Measurements from ENCODE around the gene KDSR.

The KDSR gene, protein sequence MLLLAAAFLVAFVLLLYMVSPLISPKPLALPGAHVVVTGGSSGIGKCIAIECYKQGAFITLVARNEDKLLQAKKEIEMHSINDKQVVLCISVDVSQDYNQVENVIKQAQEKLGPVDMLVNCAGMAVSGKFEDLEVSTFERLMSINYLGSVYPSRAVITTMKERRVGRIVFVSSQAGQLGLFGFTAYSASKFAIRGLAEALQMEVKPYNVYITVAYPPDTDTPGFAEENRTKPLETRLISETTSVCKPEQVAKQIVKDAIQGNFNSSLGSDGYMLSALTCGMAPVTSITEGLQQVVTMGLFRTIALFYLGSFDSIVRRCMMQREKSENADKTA

DNA sequence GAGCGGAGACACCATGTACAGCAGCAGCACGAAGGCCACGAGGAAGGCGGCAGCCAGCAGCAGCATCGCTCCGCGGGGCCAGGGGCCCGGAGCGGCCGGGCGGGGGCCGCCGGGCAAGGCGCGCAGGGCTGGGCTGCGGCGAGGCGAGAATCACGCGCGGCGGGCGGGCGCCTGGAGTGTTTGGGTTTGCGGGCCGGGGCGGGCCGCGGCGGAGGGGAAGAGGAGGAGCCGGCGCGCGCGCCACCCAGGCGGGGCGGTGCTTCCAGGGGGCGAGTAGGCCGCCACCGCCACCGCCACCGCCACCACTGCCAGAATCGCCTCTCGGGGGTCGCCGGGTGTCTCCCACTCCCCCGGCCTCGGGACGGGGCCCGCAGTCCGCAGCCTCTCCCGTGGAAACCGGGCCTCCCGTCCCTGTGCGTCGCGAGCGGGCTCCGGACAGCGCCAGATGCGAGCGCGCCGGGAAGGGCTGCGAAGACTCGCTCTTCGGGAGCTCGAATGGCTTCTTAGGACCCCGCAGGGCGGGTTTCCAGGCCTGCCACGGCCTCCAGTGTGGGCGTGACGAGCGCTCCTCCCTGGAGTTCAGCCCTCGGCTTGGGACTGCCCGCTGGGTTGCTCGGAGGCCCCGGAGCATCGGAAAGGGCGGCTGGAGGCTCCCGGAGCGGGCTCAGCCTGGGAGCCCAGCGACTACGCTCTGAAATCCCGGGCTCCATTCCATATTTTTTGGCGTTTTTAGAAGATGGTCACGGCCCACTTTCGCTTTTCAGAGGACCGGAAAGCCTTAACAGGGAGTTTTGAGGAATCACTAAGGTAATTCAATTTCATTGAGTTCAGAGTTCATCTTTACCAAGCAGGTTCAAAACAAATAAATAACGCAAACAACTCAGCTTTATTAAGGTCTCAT lies at the start of gene KDSR:
Gene KDSR, minus strand, starts transcription at position 154 of the 901 bp plus-strand sequence. Its CDS starts 88 bp downstream, at position 66.
- peak; percentile 62 to 82 (median 72) for DNase-seq

DNA sequence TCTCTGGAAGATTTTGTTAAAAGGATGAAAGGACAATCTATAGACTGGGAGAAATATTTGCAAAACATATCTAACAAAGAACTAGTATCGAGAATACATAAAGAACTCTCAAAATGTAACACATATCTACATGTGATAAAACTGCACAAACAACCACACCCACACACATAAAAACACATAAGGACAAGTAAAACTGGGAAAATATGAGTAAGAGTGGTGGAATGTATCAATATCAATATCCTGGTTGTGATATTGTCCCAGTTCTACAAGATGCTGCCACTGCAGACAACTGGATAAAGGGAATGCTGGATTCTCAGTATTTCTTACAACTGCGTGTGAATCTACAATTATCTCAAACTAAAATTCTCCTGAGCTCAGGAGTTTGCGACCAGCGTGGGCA lies 45.9 kb upstream of the KDSR start:
- DNase-seq = no peak

DNA sequence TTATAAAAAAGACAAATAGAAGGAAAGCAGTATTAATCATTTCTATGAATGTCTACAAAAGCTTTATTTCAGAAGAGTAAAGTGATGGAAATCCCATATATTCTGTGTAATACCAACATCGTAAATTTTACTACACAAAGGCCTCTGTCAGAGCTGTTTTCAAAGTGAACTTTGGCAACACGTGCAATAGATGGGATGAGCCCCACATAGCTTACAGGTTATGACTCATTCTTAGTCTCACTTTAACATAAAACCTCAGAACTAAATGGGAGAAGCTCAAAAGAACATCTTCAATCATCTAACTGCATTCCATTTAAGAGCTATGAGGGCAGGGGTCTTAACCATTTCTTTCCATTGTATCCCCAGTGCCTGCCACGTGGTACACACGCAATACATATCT lies 43.8 kb upstream of the KDSR start:
- DNase-seq = no peak

DNA sequence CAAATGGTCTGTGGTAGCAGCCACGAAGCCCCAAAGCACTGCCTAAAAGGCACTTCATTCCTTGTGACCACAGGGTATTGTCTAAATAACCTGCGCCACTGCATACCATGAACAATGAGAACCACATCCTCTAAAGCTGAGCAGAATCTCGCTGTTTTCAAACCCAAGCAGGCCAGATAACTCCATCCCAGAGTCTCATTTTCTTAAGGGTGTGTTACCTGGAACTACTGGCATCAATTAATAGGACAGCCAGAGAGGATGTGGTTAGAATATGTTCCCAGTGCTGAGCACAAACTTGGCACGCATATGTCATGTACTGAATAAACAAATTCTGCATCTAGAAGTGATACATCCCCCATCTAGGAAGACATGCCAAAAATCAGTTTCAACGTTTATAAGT lies 42.3 kb upstream of the KDSR start:
- no peak for DNase-seq

DNA sequence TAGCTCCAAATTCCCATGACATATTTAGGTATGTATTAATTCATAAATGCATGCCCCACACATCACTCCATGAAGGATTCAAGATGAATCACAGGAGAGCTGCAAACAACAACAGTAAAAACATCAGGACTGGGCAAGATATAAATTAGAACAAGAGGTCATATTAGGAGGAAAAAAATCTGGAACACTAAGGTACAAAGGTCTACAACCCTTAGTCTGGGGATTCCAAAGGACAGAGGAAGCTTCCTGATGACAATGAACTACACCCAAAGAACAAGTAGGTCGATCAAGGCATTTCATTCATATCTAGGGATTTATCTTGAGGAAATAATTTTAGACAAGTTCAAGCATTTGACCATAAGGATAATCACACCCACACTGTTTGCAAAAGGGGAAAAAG lies 40.7 kb upstream of the KDSR start:
- no peak for DNase-seq

DNA sequence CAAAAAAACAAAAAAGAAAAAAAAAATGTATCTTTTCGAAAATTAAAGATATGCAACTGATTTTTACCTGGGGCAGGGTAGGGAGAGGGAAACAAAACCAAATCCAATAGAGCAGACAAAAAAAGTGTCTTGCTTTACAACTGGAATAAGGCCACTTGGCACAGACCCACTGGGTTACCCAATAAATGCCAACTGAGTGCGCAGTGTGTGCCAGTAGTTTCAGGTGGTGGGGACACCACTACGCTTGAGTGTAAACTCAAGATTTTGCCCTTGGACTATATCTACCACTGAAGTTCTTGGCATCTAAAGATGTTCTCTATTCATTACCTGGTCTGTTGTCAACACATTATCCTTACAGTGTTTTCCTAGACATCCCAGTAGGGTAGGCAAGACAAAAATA lies 39.0 kb upstream of the KDSR start:
- no peak for DNase-seq

DNA sequence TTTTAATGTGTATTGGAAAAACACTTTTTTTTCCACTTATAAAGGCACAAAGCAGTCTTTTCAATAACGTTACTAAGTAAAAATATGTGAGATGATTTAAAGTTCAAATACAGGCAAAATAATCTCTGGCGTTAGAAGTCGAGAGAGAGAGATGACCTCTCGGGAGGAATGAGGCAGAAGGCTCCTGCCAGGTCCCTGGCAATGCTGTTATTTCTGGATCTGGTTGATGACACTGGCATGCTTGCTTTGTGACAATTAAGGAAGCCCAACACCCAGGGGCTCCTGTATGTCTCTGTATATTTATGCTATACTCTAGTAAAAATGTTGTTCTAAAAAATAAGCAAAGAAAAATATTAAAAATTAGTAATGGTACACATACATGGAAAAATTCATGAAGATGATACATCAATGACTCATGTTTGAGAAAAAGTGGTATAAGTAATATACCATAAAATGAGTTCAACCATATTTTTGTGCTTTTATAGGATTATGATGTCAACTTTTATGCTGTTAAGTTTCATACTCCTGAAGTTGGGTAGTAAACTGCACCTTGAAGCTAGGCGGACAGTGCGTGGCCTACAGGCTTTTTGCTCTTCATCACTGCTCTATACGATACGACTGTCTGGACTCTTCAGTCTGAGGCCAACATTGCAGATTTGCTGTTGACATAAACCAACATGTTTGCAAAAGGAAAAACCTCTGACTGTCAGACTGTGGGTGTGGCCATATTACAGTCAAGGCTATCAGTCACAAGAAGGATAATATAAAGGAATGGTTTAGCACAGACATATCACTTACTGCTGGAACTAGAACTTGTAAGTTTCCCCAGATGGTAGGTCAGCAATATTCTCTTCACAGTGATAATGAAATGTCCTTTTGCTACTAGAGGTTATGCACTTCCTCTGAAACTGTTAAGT lies 35.5 kb upstream of the KDSR start:
- DNase-seq = no peak

DNA sequence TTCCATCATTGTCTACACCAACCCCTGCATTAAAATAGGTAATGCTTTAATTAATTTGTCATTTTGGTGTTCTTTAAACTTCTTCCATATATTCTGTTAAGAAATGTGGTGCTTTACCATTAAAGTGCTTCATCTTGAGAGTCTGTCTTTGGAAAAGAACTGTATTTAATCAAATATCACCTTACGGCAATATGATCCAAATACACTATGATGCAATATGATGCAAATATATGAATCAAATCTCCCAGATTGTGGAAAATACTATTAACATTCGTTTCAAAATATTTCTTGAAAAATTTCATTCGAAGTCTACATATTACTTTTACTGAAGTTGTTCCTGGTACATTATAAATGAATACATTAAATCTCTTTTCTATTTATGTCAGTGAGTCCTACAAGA lies 32.3 kb upstream of the KDSR start:
- DNase-seq = no peak

DNA sequence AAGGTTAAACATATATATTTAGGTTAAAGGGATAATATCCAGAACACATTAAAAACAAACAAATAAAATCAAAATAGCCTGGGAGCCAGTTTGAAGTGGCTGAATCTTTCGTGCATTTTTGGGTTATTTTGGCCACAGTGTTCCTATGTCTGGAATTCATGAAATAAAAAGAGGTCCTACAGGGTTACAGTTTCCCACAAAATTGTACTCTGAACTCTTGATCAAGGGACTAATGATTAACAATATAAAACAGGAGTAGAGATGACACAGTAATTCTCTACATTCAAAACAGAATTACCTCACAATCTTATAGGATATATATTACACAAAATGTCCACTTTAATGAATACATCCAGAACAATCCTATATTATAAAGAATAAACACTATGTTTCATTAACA lies 30.3 kb upstream of the KDSR start:
- DNase-seq = no peak

DNA sequence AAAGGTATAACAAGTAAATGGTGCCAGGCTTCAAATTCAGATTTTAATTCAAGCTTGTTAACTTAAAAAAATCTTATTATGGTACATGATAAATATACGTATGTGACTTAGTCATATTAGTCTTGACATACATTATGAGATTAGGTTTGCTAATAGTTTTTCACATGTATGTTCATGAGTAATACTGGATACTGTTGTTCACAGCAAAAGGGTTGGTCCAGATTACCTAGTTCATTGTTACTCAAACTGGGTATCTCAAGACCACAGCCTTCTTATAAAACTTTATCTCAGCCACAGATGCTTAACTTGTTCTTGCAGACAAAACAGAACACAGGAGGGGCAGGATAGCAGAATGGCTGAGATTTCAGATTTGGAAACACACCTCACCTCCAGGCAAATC lies 28.5 kb upstream of the KDSR start:
- DNase-seq = no peak

DNA sequence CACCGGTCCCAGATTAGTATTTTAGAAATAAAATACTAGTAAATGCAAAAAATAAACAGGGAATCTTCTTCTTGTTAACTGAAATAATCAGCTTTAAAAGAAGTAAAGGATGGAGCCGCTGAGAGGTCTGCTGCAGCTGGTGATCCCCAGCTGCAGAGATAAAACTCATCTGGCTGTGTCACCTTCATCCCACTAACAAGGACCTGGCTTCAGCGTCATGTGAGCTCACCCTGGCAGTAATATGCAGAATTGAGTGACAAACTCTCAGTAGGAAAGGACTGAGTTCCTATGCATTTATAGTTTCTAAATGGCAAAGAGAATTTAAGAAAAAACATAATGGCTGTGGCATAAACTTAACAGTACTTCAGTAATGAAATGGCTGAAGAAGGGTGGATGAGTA lies 27.9 kb upstream of the KDSR start:
- DNase-seq = no peak

DNA sequence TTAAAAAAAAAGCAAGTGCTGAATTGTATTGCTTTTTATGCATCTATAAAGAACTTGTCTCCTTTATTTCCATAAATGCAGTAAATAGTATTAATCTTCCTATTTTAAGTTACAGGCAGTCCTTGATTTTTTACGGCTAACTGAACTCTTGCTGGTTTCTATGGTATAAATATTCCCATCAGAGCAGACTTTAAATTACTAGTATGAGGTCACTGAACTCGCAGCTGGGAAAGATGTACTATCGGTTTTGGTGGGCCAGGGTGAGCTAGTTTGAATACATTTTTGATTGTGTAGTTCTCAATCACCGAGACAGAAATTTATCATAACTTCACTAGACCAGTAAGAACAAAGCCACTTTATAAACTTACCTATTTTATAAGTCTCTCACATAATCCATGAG lies 20.9 kb upstream of the KDSR start:
- DNase-seq = no peak

DNA sequence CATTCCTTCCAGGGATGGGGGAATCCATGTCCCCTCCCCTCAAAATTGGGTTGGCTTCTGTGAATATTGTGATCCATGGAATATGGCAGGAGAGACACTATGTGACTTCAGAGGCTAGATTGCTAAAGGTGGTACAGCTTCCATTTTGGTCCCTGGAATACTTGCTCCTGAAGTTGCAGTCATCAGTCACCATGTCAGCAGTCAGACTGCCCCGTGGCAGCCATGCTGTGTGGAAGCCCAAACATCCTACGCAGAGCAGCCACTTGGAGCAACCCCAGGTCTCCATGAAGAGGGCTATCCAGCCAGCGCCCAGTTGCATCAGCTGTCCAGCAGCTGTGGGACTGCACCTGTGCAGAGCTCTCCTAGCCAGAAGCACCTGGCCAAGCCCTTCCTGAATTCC lies 15.8 kb upstream of the KDSR start:
- DNase-seq = no peak

DNA sequence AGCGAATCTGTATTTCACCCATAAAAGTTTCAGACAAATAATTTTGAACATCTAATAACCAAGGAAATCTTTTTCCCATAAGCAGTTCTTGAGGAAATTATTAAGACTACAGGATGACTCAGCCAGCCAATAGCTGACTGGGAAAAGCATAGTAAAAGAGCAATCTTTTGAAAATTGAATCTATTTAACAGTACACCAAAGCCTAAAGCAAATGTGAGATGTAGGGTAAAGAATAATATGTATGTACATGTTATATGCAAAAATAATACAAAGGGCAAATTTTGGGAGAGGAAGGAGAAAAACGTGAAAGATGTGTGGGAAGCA lies 12.6 kb upstream of the KDSR start:
- no peak for DNase-seq

DNA sequence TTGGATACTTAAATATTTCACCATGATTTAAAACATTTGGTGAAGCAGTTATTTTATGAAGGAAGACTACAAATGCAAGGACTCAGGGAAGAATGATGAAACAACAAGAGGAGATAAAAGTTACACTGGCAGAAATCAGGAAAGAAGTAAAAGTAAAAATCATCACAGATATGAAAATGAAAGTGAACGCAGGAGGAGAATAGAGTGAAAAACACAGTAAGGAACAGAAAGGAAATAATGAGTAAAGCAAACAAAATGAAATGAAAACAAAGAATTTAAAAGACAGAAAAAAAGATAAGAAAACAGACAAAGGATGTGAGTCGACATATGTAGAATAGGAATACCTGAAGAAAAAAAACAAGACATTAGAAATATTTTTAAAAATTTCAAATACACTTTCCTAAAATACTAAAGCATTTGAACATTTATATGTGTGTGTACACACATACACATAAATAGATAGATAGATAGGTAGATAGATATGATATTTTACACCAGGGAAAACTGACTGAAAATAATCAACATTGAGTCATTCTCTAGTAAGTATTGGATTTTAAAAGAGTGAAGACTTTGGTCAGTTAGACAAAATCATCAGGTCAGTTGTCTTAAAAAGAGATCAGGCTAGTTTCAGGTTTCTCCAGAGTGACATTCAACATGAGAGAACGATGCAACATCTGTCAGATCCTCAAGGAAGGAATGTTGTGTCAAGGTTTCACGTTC lies 12.1 kb upstream of the KDSR start:
- DNase-seq = no peak

DNA sequence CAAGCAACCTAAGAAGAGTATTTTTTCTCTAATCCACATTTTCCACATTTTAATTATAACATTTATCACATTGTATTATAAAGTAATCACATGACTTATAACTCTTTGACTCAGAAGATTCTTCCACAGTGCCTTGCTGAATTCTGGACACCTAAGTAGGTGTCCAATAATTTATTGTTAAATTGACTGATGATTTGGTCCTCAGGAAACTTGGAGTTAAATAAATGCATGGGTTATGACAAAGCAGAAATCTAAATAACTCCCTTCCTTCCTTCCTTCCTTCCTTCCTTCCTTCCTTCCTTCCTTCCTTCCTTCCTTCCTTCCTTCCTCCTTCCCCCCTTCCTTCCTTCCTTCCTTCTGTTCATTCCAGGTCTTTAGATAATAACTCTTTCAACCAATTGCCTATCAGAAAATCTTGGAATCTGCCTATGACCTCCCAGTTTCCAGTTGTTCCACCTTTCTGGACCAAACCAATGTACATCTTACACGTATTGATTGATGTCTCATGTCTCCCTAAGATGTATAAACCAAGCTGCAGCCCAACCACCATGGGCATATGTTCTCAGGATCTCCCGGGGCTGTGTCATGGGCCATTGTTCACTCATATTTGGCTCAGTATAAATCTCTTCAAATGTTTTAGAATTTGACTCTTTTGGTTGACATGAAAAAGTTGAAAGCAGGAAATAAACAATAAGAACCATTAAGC lies 10.4 kb upstream of the KDSR start:
- no peak for DNase-seq

DNA sequence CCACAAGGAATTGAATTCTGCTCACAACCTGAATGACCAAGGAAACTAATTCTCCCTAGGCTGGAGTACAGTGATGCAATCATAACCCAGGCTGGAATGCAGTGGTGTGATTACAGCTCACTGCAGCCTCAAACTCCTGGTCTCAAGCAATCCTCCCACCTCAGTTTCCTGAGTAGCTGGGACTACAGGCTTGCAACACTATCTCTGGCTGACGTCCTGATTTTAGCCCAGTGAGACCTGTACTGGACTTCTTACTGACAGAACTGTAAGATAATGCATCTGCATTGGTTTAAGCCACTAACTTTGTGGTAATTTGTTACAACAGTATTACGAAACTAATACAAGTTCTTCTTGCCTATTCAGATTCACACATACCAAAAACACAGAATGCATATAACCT lies 9.5 kb upstream of the KDSR start:
- no peak for DNase-seq

DNA sequence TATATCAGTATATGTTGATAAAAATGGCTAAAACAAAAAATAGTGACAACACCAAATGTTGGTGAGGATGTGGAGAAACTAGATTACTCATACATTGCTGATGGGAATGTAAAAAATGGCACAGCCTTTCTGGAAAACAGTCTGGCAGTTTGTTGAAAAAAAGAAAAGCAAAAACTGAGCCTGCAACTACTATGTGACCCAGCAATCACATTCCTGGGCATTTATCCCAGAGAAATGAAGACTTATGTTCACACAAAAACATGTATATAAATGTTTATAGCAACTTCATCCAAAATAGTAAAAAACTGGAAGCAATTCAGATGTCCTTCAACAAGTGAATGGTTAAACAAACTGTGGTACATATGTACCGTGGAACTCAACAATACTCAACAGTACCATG lies 7.5 kb upstream of the KDSR start:
- no peak for DNase-seq

DNA sequence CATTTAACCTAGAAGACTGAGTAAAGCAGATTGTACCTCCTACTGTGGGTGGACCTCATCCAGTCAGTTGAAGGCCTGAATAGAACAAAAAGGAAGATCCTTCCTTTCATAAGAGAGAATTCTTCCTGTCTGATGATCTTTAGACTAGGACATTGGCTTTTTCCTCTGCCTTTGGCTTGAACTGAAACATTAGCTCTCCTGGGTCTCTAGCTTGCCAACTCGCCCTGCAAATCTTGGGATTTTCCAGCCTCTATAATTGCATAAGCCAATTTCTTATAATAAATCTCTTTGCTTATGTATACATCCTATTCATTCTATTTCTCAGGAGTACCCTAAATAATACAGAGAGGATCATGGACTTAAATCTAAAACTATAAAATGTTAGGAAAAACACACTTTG lies 6.2 kb upstream of the KDSR start:
- DNase-seq = no peak

DNA sequence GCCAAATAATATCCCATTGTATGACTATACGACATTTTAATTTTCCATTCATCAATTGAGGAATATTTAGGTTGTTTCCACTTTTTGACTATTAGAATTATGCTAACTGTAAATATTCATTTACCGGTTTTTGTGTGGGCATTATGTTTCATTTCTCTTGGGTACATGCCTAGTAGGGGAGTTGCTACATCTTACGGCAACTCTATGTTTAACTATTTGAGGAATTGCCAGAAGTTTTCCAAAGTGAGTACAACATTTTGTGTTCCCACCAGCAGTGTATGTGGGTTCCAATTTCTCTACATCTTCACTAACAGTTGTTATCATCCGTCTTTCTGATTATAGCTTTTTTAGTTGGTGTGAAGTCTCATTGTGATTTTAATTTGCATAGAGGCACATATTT lies 1.6 kb upstream of the KDSR start:
- DNase-seq = no peak

DNA sequence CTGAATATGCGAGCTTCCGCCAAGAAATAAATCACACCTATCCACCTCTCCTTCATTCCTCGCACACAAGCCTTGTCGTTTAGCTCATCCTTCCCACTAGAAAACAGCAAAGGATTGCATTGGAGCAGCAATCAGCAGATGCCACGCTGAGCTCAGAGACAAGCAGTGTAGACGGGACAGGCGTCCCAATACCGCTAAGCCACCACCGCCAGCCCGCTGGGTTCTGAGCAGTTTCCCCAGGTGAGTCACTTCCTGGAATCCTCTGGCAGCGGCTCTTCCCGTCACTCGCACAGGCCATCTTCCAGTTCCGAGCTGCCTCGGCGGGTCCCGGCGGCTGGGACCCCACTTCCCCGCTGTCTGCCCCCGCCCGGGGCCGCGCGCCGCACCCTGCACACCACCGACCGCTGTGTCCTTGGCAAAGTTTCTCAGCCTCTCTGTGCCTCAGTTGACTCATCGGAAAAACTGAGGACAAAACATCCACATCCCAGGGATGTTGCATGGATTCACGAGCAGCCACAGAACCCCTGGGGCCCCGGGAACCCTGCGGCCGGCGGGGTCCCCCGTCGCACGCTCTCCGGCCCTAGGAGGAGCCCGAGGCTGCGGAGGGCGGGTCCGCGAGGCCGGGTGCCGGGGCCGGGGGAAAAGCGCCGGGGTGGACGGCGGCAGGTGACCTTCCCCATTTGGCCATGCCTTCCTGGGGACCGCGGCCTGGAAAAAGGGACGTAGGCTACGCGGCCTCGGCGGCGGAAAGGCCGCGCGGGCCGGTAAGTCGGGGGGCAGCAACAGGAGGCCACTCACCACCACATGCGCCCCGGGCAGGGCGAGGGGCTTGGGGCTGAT lies 573 bp downstream of the KDSR start:
- peak; percentile 21 to 44 (median 30) for DNase-seq

All from stimulated activated naive CD4-positive, alpha-beta T cell (primary cell).